ENCODE results near the gene FCMR.

FCMR gene

GRCh38 chr1:206882555-206882954, 39.2 kb downstream of the FCMR start:
- Histone ChIP-seq H3K9me3 (replicated peaks; ENCODE audit: insufficient read depth, low read length) (no peaks in the 10 kb centered on the region), H2AFZ (ENCODE audit: low read length) (no peak overlapping the region), H3K9ac (ENCODE audit: low read length) (no peak overlapping the region), H4K20me1 (ENCODE audit: insufficient read depth, low read length) (no peaks in the 10 kb centered on the region), H3K79me2 (ENCODE audit: low read length) (no peaks in the 10 kb centered on the region), H3K27me3 (replicated peaks; ENCODE audit: insufficient read depth, low read length) (peaks cover under 1% of the 10 kb centered on the region; the same call in 1 of the 2 replicates), H3K27ac (ENCODE audit: low read length) (no peak overlapping the region), H3F3A (ENCODE audit: insufficient read depth, low read length) (no peaks in the 10 kb centered on the region), H3K9me2 (replicated peaks; ENCODE audit: insufficient read depth, low read length) (no peaks in the 10 kb centered on the region), H3K36me3 (replicated peaks; ENCODE audit: insufficient read depth, low read length) (no peaks in the 10 kb centered on the region), H3K4me3 (ENCODE audit: low read length) (no peak overlapping the region), H3K4me2 (ENCODE audit: low read depth, low read length) (no peak overlapping the region), H3K4me1 (ENCODE audit: low read length) (no peaks in the 10 kb centered on the region)
- no peak for TF ChIP-seq EZH2phosphoT487 (IDR thresholded peaks at IDR 0.05; ENCODE audit: low read length)
- TF ChIP-seq, protein P1, sequence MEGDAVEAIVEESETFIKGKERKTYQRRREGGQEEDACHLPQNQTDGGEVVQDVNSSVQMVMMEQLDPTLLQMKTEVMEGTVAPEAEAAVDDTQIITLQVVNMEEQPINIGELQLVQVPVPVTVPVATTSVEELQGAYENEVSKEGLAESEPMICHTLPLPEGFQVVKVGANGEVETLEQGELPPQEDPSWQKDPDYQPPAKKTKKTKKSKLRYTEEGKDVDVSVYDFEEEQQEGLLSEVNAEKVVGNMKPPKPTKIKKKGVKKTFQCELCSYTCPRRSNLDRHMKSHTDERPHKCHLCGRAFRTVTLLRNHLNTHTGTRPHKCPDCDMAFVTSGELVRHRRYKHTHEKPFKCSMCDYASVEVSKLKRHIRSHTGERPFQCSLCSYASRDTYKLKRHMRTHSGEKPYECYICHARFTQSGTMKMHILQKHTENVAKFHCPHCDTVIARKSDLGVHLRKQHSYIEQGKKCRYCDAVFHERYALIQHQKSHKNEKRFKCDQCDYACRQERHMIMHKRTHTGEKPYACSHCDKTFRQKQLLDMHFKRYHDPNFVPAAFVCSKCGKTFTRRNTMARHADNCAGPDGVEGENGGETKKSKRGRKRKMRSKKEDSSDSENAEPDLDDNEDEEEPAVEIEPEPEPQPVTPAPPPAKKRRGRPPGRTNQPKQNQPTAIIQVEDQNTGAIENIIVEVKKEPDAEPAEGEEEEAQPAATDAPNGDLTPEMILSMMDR (IDR thresholded peaks at IDR 0.05; ENCODE audit: low read length): peak; percentile 33
- no peak for DNase-seq

GRCh38 chr1:206880314-206880713, 41.4 kb downstream of the FCMR start:
- H3K79me2 ChIP-seq (ENCODE audit: low read length): no peaks in the 10 kb centered on the region
- no peaks in the 10 kb centered on the region for H3K4me1 ChIP-seq (ENCODE audit: low read length)
- no peak overlapping the region for H3K4me2 ChIP-seq (ENCODE audit: low read depth, low read length)
- H3K4me3 ChIP-seq (ENCODE audit: low read length): no peak overlapping the region
- no peaks in the 10 kb centered on the region for H4K20me1 ChIP-seq (ENCODE audit: insufficient read depth, low read length)
- no peaks in the 10 kb centered on the region for H3K36me3 ChIP-seq (replicated peaks; ENCODE audit: insufficient read depth, low read length)
- TF ChIP-seq EZH2phosphoT487 (IDR thresholded peaks at IDR 0.05; ENCODE audit: low read length) (no peak), EZH2 (optimal IDR thresholded peaks at IDR 0.05; ENCODE audit: low read depth, low read length) (no peak)
- TF ChIP-seq, protein P1 (IDR thresholded peaks at IDR 0.05; ENCODE audit: low read length): no peak
- no peaks in the 10 kb centered on the region for H3K9me3 ChIP-seq (replicated peaks; ENCODE audit: insufficient read depth, low read length)
- no peaks in the 10 kb centered on the region for H3K9me2 ChIP-seq (replicated peaks; ENCODE audit: insufficient read depth, low read length)
- no peaks in the 10 kb centered on the region for H3K27me3 ChIP-seq (replicated peaks; ENCODE audit: insufficient read depth, low read length)
- no peak overlapping the region for H3K9ac ChIP-seq (ENCODE audit: low read length)
- no peak overlapping the region for H2AFZ ChIP-seq (ENCODE audit: low read length)
- no peak for DNase-seq
- H3F3A ChIP-seq (ENCODE audit: insufficient read depth, low read length): no peaks in the 10 kb centered on the region
- H3K27ac ChIP-seq (ENCODE audit: low read length): no peak overlapping the region

- no peaks in the 10 kb centered on the region for H3F3A ChIP-seq (ENCODE audit: insufficient read depth, low read length)
- no peak overlapping the region for H3K9ac ChIP-seq (ENCODE audit: low read length)
- H3K27me3 ChIP-seq (replicated peaks; ENCODE audit: insufficient read depth, low read length): no peaks in the 10 kb centered on the region
- H4K20me1 ChIP-seq (ENCODE audit: insufficient read depth, low read length): no peaks in the 10 kb centered on the region
- no peak for TF ChIP-seq EZH2 (optimal IDR thresholded peaks at IDR 0.05; ENCODE audit: low read depth, low read length)
- TF ChIP-seq, protein P1 (IDR thresholded peaks at IDR 0.05; ENCODE audit: low read length): peak; percentile 45
- H3K4me2 ChIP-seq (ENCODE audit: low read depth, low read length): no peak overlapping the region
- H3K27ac ChIP-seq (ENCODE audit: low read length): no peak overlapping the region
- no peak overlapping the region for H3K4me3 ChIP-seq (ENCODE audit: low read length)
- H3K79me2 ChIP-seq (ENCODE audit: low read length): no peaks in the 10 kb centered on the region
- no peak overlapping the region for H2AFZ ChIP-seq (ENCODE audit: low read length)
- H3K9me3 ChIP-seq (replicated peaks; ENCODE audit: insufficient read depth, low read length): no peaks in the 10 kb centered on the region
- H3K4me1 ChIP-seq (ENCODE audit: low read length): no peaks in the 10 kb centered on the region
- no peaks in the 10 kb centered on the region for H3K9me2 ChIP-seq (replicated peaks; ENCODE audit: insufficient read depth, low read length)
- peak; percentile 35 for DNase-seq
- H3K36me3 ChIP-seq (replicated peaks; ENCODE audit: insufficient read depth, low read length): no peaks in the 10 kb centered on the region
Measured at GRCh38 chr1:206878456-206878855, 43.3 kb downstream of the FCMR start.
